GM19023 (cell line): ENCODE measurements around the gene SIGLEC1.

ENCODE experiments used
- ATAC-seq: cut with Tn5 transposase; IDR thresholded peaks from one replicate; pipeline ENCODE4 v1.9.1; 2021; ENCODE audit warnings: mild to moderate bottlenecking, moderate library complexity; ENCODE audit not compliant: unreplicated experiment

Gene SIGLEC1

GRCh38 chr20:3681352-3681930 lies 31.0 kb downstream of the SIGLEC1 start:
- no peak for ATAC-seq

- ATAC-seq: no peak
These were observed 31.6 kb downstream of the SIGLEC1 start for GRCh38 chr20:3680701-3681351.

- no peak for ATAC-seq
These were observed 32.4 kb downstream of the SIGLEC1 start for GRCh38 chr20:3679749-3680700.

- ATAC-seq: no peak
These were observed 33.3 kb downstream of the SIGLEC1 start for GRCh38 chr20:3678856-3679720.

- ATAC-seq: no peak
These were observed 34.2 kb downstream of the SIGLEC1 start for GRCh38 chr20:3678198-3678597.

- ATAC-seq: no peak
These were observed 34.7 kb downstream of the SIGLEC1 start for GRCh38 chr20:3677733-3678132.

GRCh38 chr20:3674995-3675900 lies 37.2 kb downstream of the SIGLEC1 start:
- ATAC-seq: no peak

GRCh38 chr20:3674447-3674846 lies 38.0 kb downstream of the SIGLEC1 start:
- no peak for ATAC-seq

- no peak for ATAC-seq
These were observed 39.0 kb downstream of the SIGLEC1 start for GRCh38 chr20:3673221-3674070.

GRCh38 chr20:3672547-3673171 lies 39.7 kb downstream of the SIGLEC1 start:
- ATAC-seq: no peak

GRCh38 chr20:3671986-3672546 lies 40.3 kb downstream of the SIGLEC1 start:
- ATAC-seq: no peak

GRCh38 chr20:3670945-3671344 lies 41.5 kb downstream of the SIGLEC1 start:
- no peak for ATAC-seq

- ATAC-seq: no peak
These were observed 41.9 kb downstream of the SIGLEC1 start for GRCh38 chr20:3670511-3670910.

- no peak for ATAC-seq
These were observed 42.6 kb downstream of the SIGLEC1 start for GRCh38 chr20:3669710-3670367.

GRCh38 chr20:3667434-3668037 lies 44.9 kb downstream of the SIGLEC1 start:
- ATAC-seq: no peak

GRCh38 chr20:3663858-3664257 lies 48.5 kb downstream of the SIGLEC1 start:
- ATAC-seq: no peak

- no peak for ATAC-seq
These were observed 49.2 kb downstream of the SIGLEC1 start, which contains the start of gene GFRA4 for GRCh38 chr20:3663031-3663701. GFRA4 (minus strand) TSS chr20:3663399; CDS start chr20:3663399, 0 bp downstream.
